DOHH2 (cell line): ENCODE data around the gene MIAT.

Experiments used
- H3F3A ChIP-seq: fragments of 200-600 bp; sonication (generic), shearing (Covaris generic); 2 replicates; pipeline ENCODE4 v1.6.0; 2016; ENCODE audit warnings: antibody characterized with exemption, mild to moderate bottlenecking; ENCODE audit not compliant: control insufficient read depth, insufficient read depth
- H3K27ac ChIP-seq: fragments of 200-600 bp; sonication (generic); 2 replicates; pipeline ENCODE4 v1.5.1; 2014; ENCODE audit warnings: low read depth, mild to moderate bottlenecking, low read length, moderate library complexity
- H3K27me3 ChIP-seq: fragments of 200-600 bp; sonication (generic); 2 replicates; pipeline ENCODE4 v1.6.1; 2014; ENCODE audit warnings: mild to moderate bottlenecking, low read length, mixed read lengths; ENCODE audit not compliant: control insufficient read depth
- H3K36me3 ChIP-seq: fragments of 200-600 bp; sonication (generic); 2 replicates; pipeline ENCODE4 v1.6.1; 2014; ENCODE audit warnings: mild to moderate bottlenecking, low read length, moderate library complexity, mixed read lengths; ENCODE audit not compliant: control insufficient read depth
- H3K4me1 ChIP-seq: fragments of 200-600 bp; sonication (generic); 2 replicates; pipeline ENCODE4 v1.6.1; 2014; ENCODE audit warnings: mild to moderate bottlenecking, low read length, mixed read lengths; ENCODE audit not compliant: control insufficient read depth
- H3K4me2 ChIP-seq: fragments of 200-600 bp; sonication (generic); 2 replicates; pipeline ENCODE4 v1.6.0; 2014; ENCODE audit warnings: mild to moderate bottlenecking, low read length, moderate library complexity
- H3K4me3 ChIP-seq: fragments of 200-600 bp; sonication (generic); 2 replicates; pipeline ENCODE4 v1.5.1; 2014; ENCODE audit warnings: mild to moderate bottlenecking, low read length, mixed read lengths
- H3K79me2 ChIP-seq: fragments of 200-600 bp; sonication (generic); 2 replicates; pipeline ENCODE4 v1.6.1; 2014; ENCODE audit warnings: mild to moderate bottlenecking, low read length, mixed read lengths; ENCODE audit not compliant: control insufficient read depth
- H3K9me2 ChIP-seq: fragments of 200-600 bp; sonication (generic); replicated peaks from 2 replicates; pipeline ENCODE4 v1.6.1; 2014; ENCODE audit warnings: mild to moderate bottlenecking, low read length, mixed read lengths; ENCODE audit not compliant: control insufficient read depth
- H3K9me3 ChIP-seq: fragments of 200-600 bp; sonication (generic); 2 replicates; pipeline ENCODE4 v1.6.1; 2014; ENCODE audit warnings: antibody characterized with exemption, low read length, mixed read lengths; ENCODE audit not compliant: control insufficient read depth, insufficient read depth
- H4K20me1 ChIP-seq: fragments of 200-600 bp; sonication (generic); 2 replicates; pipeline ENCODE4 v1.6.0; 2014; ENCODE audit warnings: low read depth, mild to moderate bottlenecking, antibody characterized with exemption, low read length, moderate library complexity; ENCODE audit not compliant: control insufficient read depth, insufficient read depth
- CTCF ChIP-seq: fragments of 200-600 bp; sonication (generic); IDR thresholded peaks from one replicate; pipeline ENCODE4 v1.5.1; 2014; ENCODE audit warnings: antibody characterized with exemption, mild to moderate bottlenecking, low read depth, low read length; ENCODE audit not compliant: poor library complexity, severe bottlenecking
- EZH2phosphoT487 ChIP-seq: fragments of 200-600 bp; sonication (generic); IDR thresholded peaks from 2 replicates; pipeline ENCODE4 v1.6.1; 2017; ENCODE audit warnings: borderline replicate concordance, mild to moderate bottlenecking, antibody characterized with exemption, low read length, moderate library complexity, mixed read lengths

MIAT gene

GRCh38 chr22:26631282-26631681 lies 26.1 kb upstream of the MIAT start:
- no peaks in the 10 kb centered on the region for H4K20me1 ChIP-seq
- H3K27me3 ChIP-seq, result peaks cover 6% of the 10 kb centered on the region; the same call in 1 of the 2 replicates
- no peak for TF ChIP-seq CTCF
- no peak for TF ChIP-seq EZH2phosphoT487
- H3K4me3 ChIP-seq, result no peak overlapping the region
- no peaks in the 10 kb centered on the region for H3K9me2 ChIP-seq
- peaks cover 6% of the 10 kb centered on the region; the same call in 1 of the 2 replicates for H3K4me1 ChIP-seq
- H3F3A ChIP-seq, result peaks cover 3% of the 10 kb centered on the region; the same call in 1 of the 2 replicates
- no peaks in the 10 kb centered on the region for H3K79me2 ChIP-seq
- H3K36me3 ChIP-seq, result no peaks in the 10 kb centered on the region
- H3K27ac ChIP-seq, result no peak overlapping the region
- 0 out of 2 replicates have a peak, but pooled peaks cover 3% of the 10 kb centered on the region for H3K9me3 ChIP-seq
- no peak overlapping the region for H3K4me2 ChIP-seq

DNA sequence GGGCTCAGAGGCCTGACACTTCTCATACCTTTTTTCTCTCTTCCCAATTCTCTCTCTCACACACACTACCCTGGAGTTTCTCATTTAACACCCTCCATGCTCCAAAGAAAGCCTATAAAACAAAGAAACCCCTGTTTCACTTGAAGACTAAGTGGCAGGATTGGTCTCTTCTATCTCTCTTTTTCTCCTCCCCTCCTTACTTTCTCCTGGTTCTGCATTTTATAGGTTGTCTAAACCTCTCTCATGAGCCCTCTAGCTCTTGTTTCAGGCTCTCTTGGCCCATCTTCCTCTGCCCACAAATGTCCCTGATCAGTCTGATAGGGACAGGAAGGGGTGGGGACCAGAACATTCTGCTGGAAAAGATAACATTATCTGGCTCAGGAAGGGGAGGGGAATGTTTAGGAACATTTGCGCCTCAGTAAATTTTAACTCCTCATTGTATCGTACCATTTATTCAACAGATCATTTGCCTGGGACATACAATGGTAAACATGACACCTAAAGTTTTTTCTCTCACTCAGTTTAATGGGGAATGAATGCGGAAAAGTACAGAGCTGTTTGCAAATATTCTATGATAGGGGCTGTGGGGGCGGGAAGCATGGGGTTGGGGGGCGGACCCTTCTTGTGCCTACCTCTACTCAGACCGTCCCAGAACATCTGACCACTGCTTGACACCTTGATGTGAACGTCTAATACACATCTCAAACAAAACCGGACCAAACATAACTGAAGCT lies 24.8 kb upstream of the MIAT start:
- Histone ChIP-seq H3K36me3 (no peaks in the 10 kb centered on the region), H3K27me3 (0 out of 2 replicates have a peak, but pooled peaks cover 4% of the 10 kb centered on the region), H3K4me3 (no peak overlapping the region), H4K20me1 (no peaks in the 10 kb centered on the region), H3K27ac (no peak overlapping the region), H3K4me2 (no peak overlapping the region), H3K9me3 (0 out of 2 replicates have a peak, but pooled peaks cover 3% of the 10 kb centered on the region), H3K9me2 (no peaks in the 10 kb centered on the region), H3F3A (no peaks in the 10 kb centered on the region), H3K4me1 (peaks cover 6% of the 10 kb centered on the region; the same call in 1 of the 2 replicates), H3K79me2 (no peaks in the 10 kb centered on the region)
- no peak for TF ChIP-seq EZH2phosphoT487
- no peak for TF ChIP-seq CTCF

GRCh38 chr22:26634189-26634588 lies 23.2 kb upstream of the MIAT start:
- H3K79me2 ChIP-seq, result no peaks in the 10 kb centered on the region
- H3K4me1 ChIP-seq, result no peaks in the 10 kb centered on the region
- H3K4me3 ChIP-seq, result no peak overlapping the region
- H3K27me3 ChIP-seq, result no peaks in the 10 kb centered on the region
- H4K20me1 ChIP-seq, result no peaks in the 10 kb centered on the region
- TF ChIP-seq EZH2phosphoT487 (no peak), CTCF (no peak)
- no peaks in the 10 kb centered on the region for H3K36me3 ChIP-seq
- no peaks in the 10 kb centered on the region for H3K9me2 ChIP-seq
- no peaks in the 10 kb centered on the region for H3F3A ChIP-seq
- no peaks in the 10 kb centered on the region for H3K9me3 ChIP-seq
- no peak overlapping the region for H3K4me2 ChIP-seq
- H3K27ac ChIP-seq, result no peak overlapping the region
